HG03135 (cell line): ENCODE measurements around the gene DNAH1.

Experiments used
- ATAC-seq: cut with Tn5 transposase; IDR thresholded peaks from one replicate; pipeline ENCODE4 v1.9.1; 2021; ENCODE audit warnings: mild to moderate bottlenecking, moderate library complexity; ENCODE audit not compliant: unreplicated experiment

The DNAH1 gene

GRCh38 chr3:52401021-52401420 is 84.9 kb downstream of the DNAH1 start:
- no peak for ATAC-seq

- no peak for ATAC-seq
Measured at GRCh38 chr3:52401551-52401950, 85.4 kb downstream of the DNAH1 start.

- ATAC-seq, result no peak
Measured at GRCh38 chr3:52402101-52402521, 86.0 kb downstream of the DNAH1 start.

- no peak for ATAC-seq
Measured at GRCh38 chr3:52402706-52403270, 86.7 kb downstream of the DNAH1 start.

GRCh38 chr3:52403271-52403841 is 87.2 kb downstream of the DNAH1 start:
- no peak for ATAC-seq

- no peak for ATAC-seq
Measured at GRCh38 chr3:52403955-52404354, 87.8 kb downstream of the DNAH1 start.

GRCh38 chr3:52404391-52404790 is 88.3 kb downstream of the DNAH1 start:
- no peak for ATAC-seq

GRCh38 chr3:52405066-52405465 is 88.9 kb downstream of the DNAH1 start:
- ATAC-seq, result no peak

- ATAC-seq, result no peak
Measured at GRCh38 chr3:52405601-52406110, 89.5 kb downstream of the DNAH1 start.

- ATAC-seq, result no peak
Measured at GRCh38 chr3:52406231-52406661, 90.1 kb downstream of the DNAH1 start.

GRCh38 chr3:52406791-52407510 is 90.8 kb downstream of the DNAH1 start:
- ATAC-seq, result no peak

GRCh38 chr3:52407779-52408178 is 91.7 kb downstream of the DNAH1 start:
- no peak for ATAC-seq

GRCh38 chr3:52408466-52408865 is 92.3 kb downstream of the DNAH1 start:
- ATAC-seq, result no peak

GRCh38 chr3:52415800-52416199 is 99.7 kb downstream of the DNAH1 start:
- no peak for ATAC-seq

GRCh38 chr3:52420388-52420787 is 104.3 kb downstream of the DNAH1 start:
- no peak for ATAC-seq

- ATAC-seq, result no peak
Measured at GRCh38 chr3:52422669-52423068, 106.5 kb downstream of the DNAH1 start.

- ATAC-seq, result no peak
Measured at GRCh38 chr3:52423173-52423572, 107.1 kb downstream of the DNAH1 start.

GRCh38 chr3:52428151-52429005 is 112.3 kb downstream of the DNAH1 start:
- no peak for ATAC-seq

- no peak for ATAC-seq
Measured at GRCh38 chr3:52429031-52429430, 112.9 kb downstream of the DNAH1 start.

GRCh38 chr3:52429779-52430415 is 113.8 kb downstream of the DNAH1 start:
- ATAC-seq, result no peak

GRCh38 chr3:52430416-52430810 is 114.3 kb downstream of the DNAH1 start:
- no peak for ATAC-seq
